K562 (cell line): ENCODE data around the gene PFDN2. TPM values are rescaled to one million over a fixed set of nuclear protein-coding genes. Genes with fewer than 3 reads are reported as not detected.

Experiments used
- ATF6 ChIP-seq: sonication (generic); formaldehyde crosslinking; IDR thresholded peaks from 2 replicates; pipeline ENCODE4 v1.4.0; 2020; ENCODE audit warnings: mild to moderate bottlenecking, missing genetic modification reagents
- BRD9 ChIP-seq: fragments of 450-650 bp; IDR thresholded peaks from 2 replicates; pipeline ENCODE4 v1.6.1; 2018; ENCODE audit warnings: low read depth; ENCODE audit not compliant: partially characterized antibody
- CBX3 ChIP-seq, 2 experiments: IDR thresholded peaks; 1 replicate in 1 of 2; 2 replicates in 1 of 2; pipeline ENCODE4 v1.6.1; 2012; ENCODE audit warnings: inconsistent platforms in 2 of 2, low read length in 2 of 2, borderline replicate concordance in 1 of 2, control low read depth in 1 of 2
- DACH1 ChIP-seq: fragments of 450-650 bp; IDR thresholded peaks from 2 replicates; pipeline ENCODE4 v1.6.1; 2018; ENCODE audit not compliant: partially characterized antibody
- E4F1 ChIP-seq: fragments of 250-450 bp; sonication (Bioruptor Pico); IDR thresholded peaks from 2 replicates; pipeline ENCODE4 v1.5.0; 2021; ENCODE audit warnings: mild to moderate bottlenecking, borderline replicate concordance
- FIP1L1 ChIP-seq: fragments of 200-400 bp; formaldehyde crosslinking; IDR thresholded peaks from 2 replicates; pipeline ENCODE4 v1.6.1; 2018; ENCODE audit warnings: mild to moderate bottlenecking, low read depth, low read length; ENCODE audit not compliant: poor library complexity, severe bottlenecking
- GTF2E2 ChIP-seq: fragments of 200-800 bp; sonication (Bioruptor generic); IDR thresholded peaks from 2 replicates; pipeline ENCODE4 v1.6.1; 2016; ENCODE audit warnings: missing genetic modification characterization, missing compliant biosample characterization
- HNRNPLL ChIP-seq: fragments of 200-400 bp; formaldehyde crosslinking; IDR thresholded peaks from 2 replicates; pipeline ENCODE4 v1.6.1; 2017; ENCODE audit warnings: low read length, low read depth, mild to moderate bottlenecking; ENCODE audit not compliant: poor library complexity, severe bottlenecking
- HOMEZ ChIP-seq: fragments of 250-450 bp; sonication (Bioruptor Pico); IDR thresholded peaks from 2 replicates; pipeline ENCODE4 v1.4.0; 2020; ENCODE audit warnings: mild to moderate bottlenecking, moderate library complexity
- HSF4 ChIP-seq: fragments of 250-450 bp; sonication (Bioruptor Pico); IDR thresholded peaks from 2 replicates; pipeline ENCODE4 v2.1.2; 2022; ENCODE audit warnings: mild to moderate bottlenecking, moderate library complexity, borderline replicate concordance
- LCOR ChIP-seq: sonication (generic); formaldehyde crosslinking; IDR thresholded peaks from 2 replicates; pipeline ENCODE4 v1.8.0; 2022; ENCODE audit warnings: mild to moderate bottlenecking, missing genetic modification reagents
- MEIS2 ChIP-seq: fragments of 450-650 bp; IDR thresholded peaks from 2 replicates; pipeline ENCODE4 v1.6.1; 2014; ENCODE audit warnings: mild to moderate bottlenecking; ENCODE audit not compliant: partially characterized antibody
- MLX ChIP-seq, 2 experiments: fragments of 450-650 bp in 1 of 2; sonication (generic) in 1 of 2; formaldehyde crosslinking; conservative IDR thresholded peaks; 2 replicates each; pipeline versions ENCODE4 v1.4.0 to v1.8.1; 2020 to 2022; ENCODE audit warnings: mild to moderate bottlenecking in 1 of 2, missing genetic modification reagents in 1 of 2
- MTA2 ChIP-seq: fragments of 450-650 bp; IDR thresholded peaks from 2 replicates; pipeline ENCODE4 v1.6.1; 2016; ENCODE audit warnings: low read depth
- PHF8 ChIP-seq: fragments of 200-600 bp; sonication (generic); IDR thresholded peaks from 2 replicates; pipeline ENCODE4 v1.6.1; 2012; ENCODE audit warnings: mixed run types, mild to moderate bottlenecking, inconsistent platforms, low read length, moderate library complexity, borderline replicate concordance
- POLR3G ChIP-seq: IDR thresholded peaks from 2 replicates; pipeline ENCODE4 v1.6.1; 2011; ENCODE audit not compliant: insufficient read length, insufficient replicate concordance; ENCODE audit errors: extremely low read depth
- RB1 ChIP-seq: fragments of 450-650 bp; IDR thresholded peaks from 2 replicates; pipeline ENCODE4 v1.6.1; 2017; ENCODE audit warnings: low read depth, mild to moderate bottlenecking
- SIX5 ChIP-seq, 2 experiments: IDR thresholded peaks; 2 replicates each; pipeline ENCODE4 v1.6.1; 2011; ENCODE audit warnings: low read length in 2 of 2, borderline replicate concordance in 1 of 2, low read depth in 1 of 2, mild to moderate bottlenecking in 1 of 2, moderate library complexity in 1 of 2; ENCODE audit not compliant: insufficient read depth in 1 of 2
- SMAD3 ChIP-seq: fragments of 450-650 bp; formaldehyde crosslinking; conservative IDR thresholded peaks from 2 replicates; pipeline ENCODE4 v1.4.0; 2020; ENCODE audit warnings: mild to moderate bottlenecking
- YBX1 ChIP-seq: fragments of 450-650 bp; IDR thresholded peaks from 2 replicates; pipeline ENCODE4 v1.7.1; 2016; ENCODE audit warnings: mild to moderate bottlenecking
- polyA plus RNA-seq, 8 experiments: library from polyadenylated mRNA; depleted of rRNA in 4 of 8; stranded (reverse) in 5 of 8; unstranded in 3 of 8; fragments of >200 nt; fragmentation: Nextera tagmentation in 2 of 8; fragmentation: Illumina TruSeq in 1 of 8; extraction: Ambion mirVana in 2 of 8; extraction: Trizol in 1 of 8; gene quantifications; 2 replicates each; pipeline versions ENCODE4 v1.2.1 to v1.2.3, GENCODE V29; 2011 to 2014; ENCODE audit warnings: inconsistent platforms in 1 of 8, missing spikeins in 1 of 8
- total RNA-seq, 7 experiments: library from RNA; depleted of rRNA in 6 of 7; stranded (reverse); fragments of >200 nt in 6 of 7; fragmentation: Illumina TruSeq in 2 of 7; extraction: Trizol in 2 of 7; gene quantifications; 2 replicates each; pipeline versions ENCODE4 v1.2.1 to v1.2.3, GENCODE V29; 2011 to 2021; ENCODE audit warnings: low replicate concordance in 1 of 7

The PFDN2 gene
- total and polyA plus RNA-seq, 9 of the 15 experiments (the other 6 are each of a cell fraction or from before 2014, with no cell fraction given), result 50.2 to 361 (median 144) TPM

- TF ChIP-seq ATF6, result peak; percentile 76; the same call in 1 of the 2 replicates
- no peak for TF ChIP-seq GTF2E2 (tag)
- TF ChIP-seq SIX5 (IDR thresholded peaks at IDR 0.05; ENCODE audit: borderline replicate concordance in 1 of 2, insufficient read depth in 1 of 2, low read depth in 1 of 2, low read length in 2 of 2), result no peak
- no peak for TF ChIP-seq HSF4 (CRISPR knock-in tag)
- peak; percentile 69 for TF ChIP-seq BRD9
- TF ChIP-seq DACH1, result peak; percentile 47
- TF ChIP-seq FIP1L1, result no peak
- TF ChIP-seq HOMEZ (CRISPR knock-in tag), result no peak
- TF ChIP-seq RB1, result peak; percentile 57
- TF ChIP-seq YBX1, result no peak
- TF ChIP-seq LCOR (CRISPR knock-in tag), result peak; percentile 92; the same call in 1 of the 2 replicates
- peak; percentile 71; the same call in 1 of the 2 replicates for TF ChIP-seq PHF8
- TF ChIP-seq MTA2, result peak; percentile 98
- TF ChIP-seq CBX3 (IDR thresholded peaks at IDR 0.05; ENCODE audit: borderline replicate concordance in 1 of 2, low read length in 2 of 2), result no peak; a peak in 1 of 3 replicates
- no peak for TF ChIP-seq POLR3G
- peak; percentile 29 for TF ChIP-seq MEIS2
- no peak for TF ChIP-seq MLX (CRISPR knock-in tag; conservative IDR thresholded peaks at IDR 0.05)
- TF ChIP-seq SMAD3 (CRISPR knock-in tag), result no peak
- TF ChIP-seq HNRNPLL, result peak; percentile 76
- TF ChIP-seq E4F1 (CRISPR knock-in tag), result no peak
Measured at GRCh38 chr1:161165742-161166668, 48.2 kb upstream of the PFDN2 start, which contains the start of gene PPOX (continued).
